AG09309 (cell line): Measurements from ENCODE around the gene RPRD2.

Experiments used
- DNase-seq: peaks from one replicate; pipeline ENCODE4 v3.0.0-alpha.2; 2010; ENCODE audit warnings: low read depth
- H3K4me3 ChIP-seq: 2 replicates; pipeline ENCODE4 v1.5.1; 2011; ENCODE audit warnings: mild to moderate bottlenecking, low read depth, low read length, moderate library complexity; ENCODE audit not compliant: control insufficient read depth
- TF ChIP-seq, protein P1 (sequence below): IDR thresholded peaks from 2 replicates; pipeline ENCODE4 v1.5.1; 2011; ENCODE audit warnings: mild to moderate bottlenecking, low read depth, low read length, inconsistent platforms; ENCODE audit not compliant: insufficient read depth, control insufficient read depth; ENCODE audit errors: missing control alignments

The RPRD2 gene

DNA sequence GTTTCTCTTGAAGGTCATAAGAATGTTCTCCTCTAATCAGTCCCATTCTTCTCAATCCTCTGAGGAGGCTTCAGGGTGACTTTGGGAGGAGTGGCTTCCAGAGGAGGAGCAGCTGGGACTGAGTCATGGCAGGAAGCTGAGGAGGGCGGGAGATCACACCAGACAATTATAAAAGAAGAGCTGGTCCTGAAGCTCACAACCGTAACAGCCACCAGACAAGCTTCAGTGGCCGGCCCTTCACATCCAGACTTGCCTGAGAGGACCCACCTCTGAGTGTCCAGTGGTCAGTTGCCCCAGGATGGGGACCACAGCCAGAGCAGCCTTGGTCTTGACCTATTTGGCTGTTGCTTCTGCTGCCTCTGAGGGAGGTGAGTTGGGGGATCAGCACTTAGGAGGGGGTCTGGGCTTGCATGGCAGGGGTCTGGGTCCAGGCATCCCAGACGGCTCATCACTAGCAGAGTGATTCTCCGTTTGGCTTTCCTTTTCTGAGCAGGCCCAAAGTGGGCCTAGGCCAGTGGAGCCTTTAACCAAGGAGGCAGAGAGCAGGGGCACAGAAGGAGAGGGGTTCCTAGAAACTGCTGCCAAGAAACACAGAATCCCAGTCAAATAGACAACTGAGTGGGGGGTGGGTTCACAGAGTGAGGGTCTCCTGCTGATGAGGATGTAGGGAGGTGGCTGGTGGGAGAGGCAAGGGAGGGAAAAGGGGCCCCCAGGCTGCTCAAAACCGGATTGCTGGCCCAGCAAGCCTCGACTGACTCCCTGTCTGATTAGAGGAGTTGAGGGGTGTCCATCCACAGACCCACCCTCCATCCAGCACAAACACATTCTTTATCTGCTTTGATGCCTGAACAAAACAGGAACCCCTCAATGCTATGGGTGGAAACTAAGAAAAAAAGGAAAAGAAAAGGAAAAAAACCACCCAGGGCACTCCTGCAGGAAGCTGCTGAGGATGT lies 144.2 kb downstream of the RPRD2 start, which contains the start of gene ECM1:
ECM1 (plus strand) TSS at position 198 of the 953 bp plus-strand sequence; CDS start at position 299, 101 bp downstream.
- peak within 1 kb of the TSS; percentile 64 for H3K4me3 ChIP-seq
- TF ChIP-seq, protein P1, sequence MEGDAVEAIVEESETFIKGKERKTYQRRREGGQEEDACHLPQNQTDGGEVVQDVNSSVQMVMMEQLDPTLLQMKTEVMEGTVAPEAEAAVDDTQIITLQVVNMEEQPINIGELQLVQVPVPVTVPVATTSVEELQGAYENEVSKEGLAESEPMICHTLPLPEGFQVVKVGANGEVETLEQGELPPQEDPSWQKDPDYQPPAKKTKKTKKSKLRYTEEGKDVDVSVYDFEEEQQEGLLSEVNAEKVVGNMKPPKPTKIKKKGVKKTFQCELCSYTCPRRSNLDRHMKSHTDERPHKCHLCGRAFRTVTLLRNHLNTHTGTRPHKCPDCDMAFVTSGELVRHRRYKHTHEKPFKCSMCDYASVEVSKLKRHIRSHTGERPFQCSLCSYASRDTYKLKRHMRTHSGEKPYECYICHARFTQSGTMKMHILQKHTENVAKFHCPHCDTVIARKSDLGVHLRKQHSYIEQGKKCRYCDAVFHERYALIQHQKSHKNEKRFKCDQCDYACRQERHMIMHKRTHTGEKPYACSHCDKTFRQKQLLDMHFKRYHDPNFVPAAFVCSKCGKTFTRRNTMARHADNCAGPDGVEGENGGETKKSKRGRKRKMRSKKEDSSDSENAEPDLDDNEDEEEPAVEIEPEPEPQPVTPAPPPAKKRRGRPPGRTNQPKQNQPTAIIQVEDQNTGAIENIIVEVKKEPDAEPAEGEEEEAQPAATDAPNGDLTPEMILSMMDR, result no peak

DNA sequence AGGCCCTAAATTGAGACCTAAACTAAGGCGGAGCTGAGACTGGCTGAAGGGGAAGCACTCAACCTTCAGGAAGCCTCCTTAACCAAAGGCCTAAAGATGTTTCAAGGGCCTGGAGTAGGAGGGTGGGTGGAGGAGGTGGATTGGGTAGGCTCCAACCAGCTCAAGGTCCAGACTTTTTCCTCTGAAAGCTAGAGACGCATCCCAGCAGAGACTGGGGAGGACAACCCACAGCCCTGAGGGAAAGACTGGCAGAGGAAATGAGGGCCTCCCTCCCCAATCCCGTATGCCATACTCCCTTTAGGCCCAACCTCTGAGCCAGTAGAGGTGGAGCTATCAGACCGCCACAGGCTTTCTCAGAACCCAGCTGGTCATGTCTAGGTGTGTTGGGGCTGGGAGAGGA lies 145.0 kb downstream of the RPRD2 start:
- TF ChIP-seq, protein P1, result no peak
- DNase-seq, result no peak
- peak overlapping the region; percentile 64 for H3K4me3 ChIP-seq

More for the DNA sequence above, 144.2 kb downstream of the RPRD2 start, which contains the start of gene ECM1:
- DNase-seq, result no peak

DNA sequence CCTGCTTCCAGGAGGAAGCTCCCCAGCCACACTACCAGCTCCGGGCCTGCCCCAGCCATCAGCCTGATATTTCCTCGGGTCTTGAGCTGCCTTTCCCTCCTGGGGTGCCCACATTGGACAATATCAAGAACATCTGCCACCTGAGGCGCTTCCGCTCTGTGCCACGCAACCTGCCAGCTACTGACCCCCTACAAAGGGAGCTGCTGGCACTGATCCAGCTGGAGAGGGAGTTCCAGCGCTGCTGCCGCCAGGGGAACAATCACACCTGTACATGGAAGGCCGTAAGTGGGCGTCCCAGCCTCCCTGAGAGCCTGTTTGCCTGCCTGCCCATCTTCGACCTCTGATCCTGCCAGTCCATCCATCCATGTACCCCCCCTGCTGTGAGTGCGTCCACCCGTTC lies 147.6 kb downstream of the RPRD2 start:
- no peak overlapping the region for H3K4me3 ChIP-seq
- no peak for DNase-seq
- TF ChIP-seq, protein P1, result no peak

DNA sequence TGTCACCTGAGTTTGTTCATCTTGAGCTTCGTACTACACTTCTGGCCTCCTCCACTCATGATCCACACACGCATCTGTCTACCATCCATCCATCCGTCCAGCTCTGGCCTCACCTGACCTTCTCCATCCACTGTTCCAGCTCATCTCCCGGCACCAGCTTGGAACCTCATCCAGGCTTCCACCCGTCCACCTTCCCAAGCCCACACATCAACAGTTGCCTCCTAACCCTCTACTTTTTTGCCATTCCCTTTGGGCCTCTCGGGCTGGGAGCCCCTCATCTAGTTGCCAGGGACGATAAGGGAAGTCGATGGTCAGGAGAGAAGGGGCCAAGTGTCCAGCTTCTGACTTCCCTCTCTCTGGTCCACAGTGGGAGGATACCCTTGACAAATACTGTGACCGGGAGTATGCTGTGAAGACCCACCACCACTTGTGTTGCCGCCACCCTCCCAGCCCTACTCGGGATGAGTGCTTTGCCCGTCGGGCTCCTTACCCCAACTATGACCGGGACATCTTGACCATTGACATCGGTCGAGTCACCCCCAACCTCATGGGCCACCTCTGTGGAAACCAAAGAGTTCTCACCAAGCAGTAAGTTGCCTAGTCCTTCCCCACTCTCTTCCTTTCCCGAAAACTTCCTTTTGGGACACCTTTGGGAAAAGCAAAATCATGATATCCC lies 148.2 kb downstream of the RPRD2 start:
- no peak overlapping the region for H3K4me3 ChIP-seq
- TF ChIP-seq, protein P1, result no peak
- no peak for DNase-seq

DNA sequence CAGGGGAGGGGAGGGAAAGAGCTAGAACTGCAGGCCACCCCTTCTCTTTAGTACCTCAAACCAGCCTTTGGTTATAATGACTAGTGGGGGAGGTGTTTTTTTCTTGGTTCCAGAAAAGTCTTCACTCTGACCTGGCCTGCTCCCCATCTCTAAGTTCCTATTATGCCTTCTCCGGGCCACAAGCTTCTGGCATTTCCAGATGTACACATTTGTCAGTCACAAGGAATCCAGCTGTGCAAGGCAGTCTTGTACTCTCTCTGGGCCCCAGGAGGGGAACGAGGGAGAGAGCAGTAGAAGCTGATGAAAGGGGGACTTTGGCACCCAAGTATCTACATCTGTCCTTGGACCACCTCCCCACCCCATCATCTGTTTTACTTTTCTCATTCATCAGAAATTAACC lies 148.9 kb downstream of the RPRD2 start:
- TF ChIP-seq, protein P1, result no peak
- H3K4me3 ChIP-seq, result no peak overlapping the region
- DNase-seq, result no peak

DNA sequence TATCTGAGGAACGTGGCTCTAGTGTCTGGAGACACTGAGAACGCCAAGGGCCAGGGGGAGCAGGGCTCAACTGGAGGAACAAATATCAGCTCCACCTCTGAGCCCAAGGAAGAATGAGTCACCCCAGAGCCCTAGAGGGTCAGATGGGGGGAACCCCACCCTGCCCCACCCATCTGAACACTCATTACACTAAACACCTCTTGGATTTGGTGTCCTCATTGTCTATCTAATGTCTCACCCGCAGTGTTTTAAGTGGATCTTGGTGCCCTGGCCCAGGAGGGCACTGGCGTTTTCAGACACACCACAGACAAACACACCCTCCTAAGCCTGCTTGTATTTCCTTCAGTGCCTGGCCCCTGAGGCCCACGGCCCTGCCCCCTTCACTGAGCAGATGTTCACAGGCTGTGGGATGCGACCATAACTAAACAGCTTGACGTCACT lies 149.4 kb downstream of the RPRD2 start:
- no peak overlapping the region for H3K4me3 ChIP-seq
- TF ChIP-seq, protein P1, result no peak
- DNase-seq, result no peak
